ENCODE data around the gene CRYGC. TPM values are rescaled to one million over a fixed set of nuclear protein-coding genes. Genes with fewer than 3 reads are reported as not detected.

The CRYGC gene
- total and polyA plus RNA-seq, 2 experiments from 2014 or later: not detected

GRCh38 chr2:208147759-208148158 is 18.1 kb upstream of the CRYGC start:
- Histone ChIP-seq H2AFZ (no peak overlapping the region), H3K4me3 (no peak overlapping the region), H3K36me3 (ENCODE audit: insufficient read depth) (peaks cover 7% of the 10 kb centered on the region), H3K4me1 (ENCODE audit: insufficient read depth) (peaks cover 26% of the 10 kb centered on the region), H4K20me1 (replicated peaks; ENCODE audit: insufficient read depth) (no peaks in the 10 kb centered on the region), H3K4me2 (no peak overlapping the region), H3K27ac (ENCODE audit: low read depth) (no peak overlapping the region), H3K27me3 (ENCODE audit: insufficient read depth) (no peaks in the 10 kb centered on the region), H3K79me2 (replicated peaks; ENCODE audit: insufficient read depth) (no peaks in the 10 kb centered on the region), H3K9me2 (ENCODE audit: insufficient read depth) (0 out of 2 replicates have a peak, but pooled peaks cover 4% of the 10 kb centered on the region), H3F3A (replicated peaks; ENCODE audit: low read depth) (no peaks in the 10 kb centered on the region)
- ATAC-seq (peak; percentile 54), DNase-seq (ENCODE audit: low spot score) (peak; percentile 20)
- no peak overlapping the region for H3K27ac Mint-ChIP-seq
- no peak overlapping the region for H3K4me3 Mint-ChIP-seq
- H3K4me1 Mint-ChIP-seq: peaks cover 21% of the 10 kb centered on the region
- peaks cover 10% of the 10 kb centered on the region for H3K36me3 Mint-ChIP-seq (ENCODE audit: low read depth)
- TF ChIP-seq EZH2 (IDR thresholded peaks at IDR 0.05; ENCODE audit: low read depth, unreplicated experiment) (no peak), EZH2phosphoT487 (IDR thresholded peaks at IDR 0.05; ENCODE audit: unreplicated experiment) (no peak), CTCF (conservative IDR thresholded peaks at IDR 0.05; ENCODE audit: low read depth in 2 of 2) (peak; percentile 18 to 60; a peak in 3 of 4 replicates), ZNF462 (CRISPR knock-in tag; IDR thresholded peaks at IDR 0.05) (no peak)
- peaks cover 14% of the 10 kb centered on the region for H3K9me3 Mint-ChIP-seq
- H3K27me3 Mint-ChIP-seq (ENCODE audit: insufficient read depth, low read depth, poor library complexity): peaks cover 5% of the 10 kb centered on the region
